Measurements from ENCODE around the gene MYO5C. TPM values are rescaled to one million over a fixed set of nuclear protein-coding genes. Genes with fewer than 3 reads are reported as not detected.

Gene MYO5C
- total and polyA plus RNA-seq, 2 of the 4 experiments (the other 2 are of a cell fraction): under 0.01 to 0.03 TPM

DNA sequence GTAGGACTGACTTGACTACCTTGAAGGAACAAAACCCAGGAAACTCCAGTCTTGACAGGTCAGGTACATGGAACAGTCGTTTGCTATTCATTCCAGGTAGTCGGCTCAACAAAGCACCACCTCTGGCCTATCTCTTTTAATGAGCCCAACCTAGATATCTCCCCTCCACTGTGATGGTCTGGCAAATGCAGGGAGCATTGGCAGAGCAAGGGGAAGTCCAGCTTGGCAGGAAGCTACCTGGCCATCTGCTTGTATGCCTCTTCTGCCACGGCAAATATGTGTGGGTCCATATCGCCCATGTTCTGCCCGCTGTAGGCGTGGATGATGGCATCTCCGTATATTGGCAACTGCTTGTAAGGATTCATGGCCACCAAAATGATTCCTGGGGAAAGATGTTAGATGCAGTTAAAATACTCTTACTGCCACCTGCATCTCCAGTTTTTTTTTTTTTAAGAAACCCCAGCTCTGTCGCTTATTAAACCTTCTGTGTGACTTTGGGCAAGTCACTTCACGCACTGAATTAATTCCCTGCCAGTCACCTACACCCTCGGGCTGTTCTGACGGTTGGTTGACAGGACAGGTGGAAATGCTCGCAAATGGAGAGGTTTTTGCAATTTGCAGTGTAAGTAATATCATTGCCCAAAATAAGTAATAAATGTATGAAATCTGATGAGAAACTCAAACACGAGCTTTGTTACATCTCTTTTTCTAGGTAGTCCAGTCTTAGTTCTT is 16.8 kb downstream of the MYO5C start:
- H2AFZ ChIP-seq (replicated peaks; ENCODE audit: low read length, poor library complexity): no peak overlapping the region
- no peak overlapping the region for H3K14ac ChIP-seq (replicated peaks; ENCODE audit: low read depth, low read length)
- dilution Hi-C loops (cut with HindIII; ENCODE audit: low sequenced_read_pairs, unreplicated experiment): no loop called here
- H2BK20ac ChIP-seq (ENCODE audit: low read depth, low read length): no peak overlapping the region
- DNase-seq (no peak), ATAC-seq (ENCODE audit: low read depth) (no peak)
- H3K4me1 ChIP-seq (ENCODE audit: control insufficient read depth, insufficient read depth, low read length): no peaks in the 10 kb centered on the region
- ChIA-PET POLR2A (ENCODE audit: unreplicated experiment) (no interaction called here), CTCF (no interaction called here)
- no peak overlapping the region for H3K4ac ChIP-seq (ENCODE audit: low read depth, low read length)
- no peaks in the 10 kb centered on the region for H4K20me1 ChIP-seq (ENCODE audit: insufficient read depth, low read length)
- no peaks in the 10 kb centered on the region for H3K36me3 ChIP-seq (ENCODE audit: control insufficient read depth, insufficient read depth, low read length)
- in situ Hi-C loops (cut with MboI; ENCODE audit: low sequenced_read_pairs): no loop called here
- H3K9me3 ChIP-seq (ENCODE audit: control insufficient read depth, insufficient read depth, low read length): no peaks in the 10 kb centered on the region
- H3K23ac ChIP-seq (ENCODE audit: low read depth, low read length): no peak overlapping the region
- no peak overlapping the region for H3K4me3 ChIP-seq (ENCODE audit: insufficient read depth, low read depth, low read length)
- no peak overlapping the region for H2BK15ac ChIP-seq (ENCODE audit: low read depth, low read length)
- H3K9ac ChIP-seq (ENCODE audit: low read depth, low read length): no peak overlapping the region
- no TSS peak for BruUV-seq (replicated peaks)
- no peaks in the 10 kb centered on the region for H3K79me1 ChIP-seq (ENCODE audit: low read depth in 1 of 2, low read length in 2 of 2)
- H3K9me1 ChIP-seq (ENCODE audit: insufficient read depth, low read length): no peaks in the 10 kb centered on the region; the same call in 1 of the 2 replicates
- no peak overlapping the region for H2AK5ac ChIP-seq (ENCODE audit: low read depth, low read length)
- no peak overlapping the region for H3K18ac ChIP-seq (ENCODE audit: low read depth, low read length)
- 96% methylated on average over 4 of the region's 13 CpGs; no CpG with 5 or more reads in 1 of the 2 experiments for WGBS, 2 experiments (ENCODE audit: extremely low coverage in 2 of 2, insufficient read length in 1 of 2)
- TF ChIP-seq CEBPB (IDR thresholded peaks at IDR 0.05; ENCODE audit: low read depth, low read length): no peak
- TF ChIP-seq RCOR1 (IDR thresholded peaks at IDR 0.05; ENCODE audit: insufficient replicate concordance, low read length): no peak
- TF ChIP-seq RFX5 (IDR thresholded peaks at IDR 0.05; ENCODE audit: low read depth, low read length): no peak
- TF ChIP-seq FOS (IDR thresholded peaks at IDR 0.05; ENCODE audit: low read depth, low read length): no peak
- TF ChIP-seq, protein P1, sequence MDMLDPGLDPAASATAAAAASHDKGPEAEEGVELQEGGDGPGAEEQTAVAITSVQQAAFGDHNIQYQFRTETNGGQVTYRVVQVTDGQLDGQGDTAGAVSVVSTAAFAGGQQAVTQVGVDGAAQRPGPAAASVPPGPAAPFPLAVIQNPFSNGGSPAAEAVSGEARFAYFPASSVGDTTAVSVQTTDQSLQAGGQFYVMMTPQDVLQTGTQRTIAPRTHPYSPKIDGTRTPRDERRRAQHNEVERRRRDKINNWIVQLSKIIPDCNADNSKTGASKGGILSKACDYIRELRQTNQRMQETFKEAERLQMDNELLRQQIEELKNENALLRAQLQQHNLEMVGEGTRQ (IDR thresholded peaks at IDR 0.05; ENCODE audit: low read depth, low read length): no peak
- no peak for TF ChIP-seq MAFK (IDR thresholded peaks at IDR 0.05; ENCODE audit: low read depth, low read length)
- TF ChIP-seq MXI1 (IDR thresholded peaks at IDR 0.05; ENCODE audit: borderline replicate concordance, low read depth, low read length): no peak
- TF ChIP-seq BHLHE40 (IDR thresholded peaks at IDR 0.05; ENCODE audit: low read depth, low read length): no peak
- peaks cover 62% of the 10 kb centered on the region for H3K27me3 ChIP-seq (ENCODE audit: control insufficient read depth, insufficient read depth, low read length)
- no peak overlapping the region for H3K4me2 ChIP-seq (ENCODE audit: low read depth, low read length)
- no peak overlapping the region for H3K27ac ChIP-seq (ENCODE audit: insufficient read depth, low read length)
- no peak overlapping the region for H4K8ac ChIP-seq (ENCODE audit: low read depth in 2 of 2, low read length in 2 of 2)
- H2BK5ac ChIP-seq (ENCODE audit: low read depth, low read length, poor library complexity, severe bottlenecking): no peak overlapping the region
- H3K56ac ChIP-seq (ENCODE audit: extremely low read depth, insufficient read depth, low read length): no peak overlapping the region
- H2AK9ac ChIP-seq (replicated peaks; ENCODE audit: low read depth, low read length, poor library complexity): no peak overlapping the region
- no peak overlapping the region for H2BK120ac ChIP-seq (ENCODE audit: low read depth, low read length)
- H4K5ac ChIP-seq (ENCODE audit: low read depth, low read length): no peak overlapping the region
- intact Hi-C loops (cut with micrococcal nuclease): no loop called here
- H4K91ac ChIP-seq (ENCODE audit: insufficient read depth, low read depth, low read length): no peak overlapping the region
